K562 (cell line): ENCODE measurements around the gene PLAC1.

Experiments
- EGR1 ChIP-seq: fragments of 450-650 bp; conservative IDR thresholded peaks from 2 replicates; pipeline ENCODE4 v1.6.1; 2017; ENCODE audit warnings: mild to moderate bottlenecking
- HMG20A ChIP-seq: fragments of 450-650 bp; formaldehyde crosslinking; conservative IDR thresholded peaks from 2 replicates; pipeline ENCODE4 v1.4.0; 2020; ENCODE audit warnings: mild to moderate bottlenecking, mixed read lengths
- MEF2A ChIP-seq: IDR thresholded peaks from 2 replicates; pipeline ENCODE4 v1.6.1; 2011; ENCODE audit warnings: low read depth, mild to moderate bottlenecking, low read length, moderate library complexity; ENCODE audit not compliant: control insufficient read depth
- PATZ1 ChIP-seq: fragments of 250-450 bp; sonication (Bioruptor Pico); IDR thresholded peaks from 2 replicates; pipeline ENCODE4 v1.5.0; 2020; ENCODE audit warnings: mild to moderate bottlenecking, borderline replicate concordance
- POLR2A ChIP-seq: fragments of 450-650 bp; conservative IDR thresholded peaks from 2 replicates; pipeline ENCODE4 v1.6.1; 2016
- PPARD ChIP-seq: fragments of 250-450 bp; sonication (Bioruptor Pico); IDR thresholded peaks from 2 replicates; pipeline ENCODE4 v1.8.0; 2022; ENCODE audit warnings: inconsistent platforms, mild to moderate bottlenecking, moderate library complexity
- RUNX1 ChIP-seq: sonication (generic); IDR thresholded peaks from 2 replicates; pipeline ENCODE4 v1.6.1; 2016; ENCODE audit warnings: antibody characterized with exemption, low read depth
- SFPQ ChIP-seq: fragments of 200-400 bp; formaldehyde crosslinking; IDR thresholded peaks from 2 replicates; pipeline ENCODE4 v1.6.1; 2017; ENCODE audit warnings: mild to moderate bottlenecking, low read depth, low read length, moderate library complexity
- SMC3 ChIP-seq: conservative IDR thresholded peaks from 2 replicates; pipeline ENCODE4 v1.6.1; 2011; ENCODE audit warnings: low read depth, low read length, improper control_type of control experiment; ENCODE audit not compliant: insufficient read depth
- ZBTB11 ChIP-seq, 3 experiments: fragments of 200-800 bp in 1 of 3; fragments of 250-450 bp in 1 of 3; fragments of 450-650 bp in 1 of 3; sonication (Bioruptor Pico) in 1 of 3; sonication (Bioruptor generic) in 1 of 3; formaldehyde crosslinking in 1 of 3; IDR thresholded peaks; 2 replicates each; pipeline versions ENCODE4 v1.6.1 to v1.8.0; 2016 to 2022; ENCODE audit warnings: mild to moderate bottlenecking in 2 of 3, missing genetic modification characterization in 2 of 3, missing compliant biosample characterization in 1 of 3, moderate library complexity in 1 of 3
- TF ChIP-seq, protein P1 (sequence below), 3 experiments: IDR thresholded peaks in 2 of 3; conservative IDR thresholded peaks in 1 of 3; 2 replicates each; pipeline ENCODE4 v1.5.1; 2011 to 2012; ENCODE audit warnings: low read length in 3 of 3, mild to moderate bottlenecking in 3 of 3, control low read depth in 2 of 3, improper control_type of control experiment in 1 of 3, inconsistent platforms in 1 of 3, low read depth in 1 of 3, mixed read lengths in 1 of 3, moderate library complexity in 1 of 3; ENCODE audit not compliant: insufficient read depth in 2 of 3

- TF ChIP-seq SMC3 (no peak), PATZ1 (no peak), SFPQ (no peak), ZBTB11 (CRISPR knock-in tag; IDR thresholded peaks at IDR 0.05) (no peak), MEF2A (no peak), POLR2A (no peak), PPARD (CRISPR knock-in tag) (no peak), EGR1 (no peak), RUNX1 (no peak), HMG20A (CRISPR knock-in tag) (no peak)
- TF ChIP-seq, protein P1, sequence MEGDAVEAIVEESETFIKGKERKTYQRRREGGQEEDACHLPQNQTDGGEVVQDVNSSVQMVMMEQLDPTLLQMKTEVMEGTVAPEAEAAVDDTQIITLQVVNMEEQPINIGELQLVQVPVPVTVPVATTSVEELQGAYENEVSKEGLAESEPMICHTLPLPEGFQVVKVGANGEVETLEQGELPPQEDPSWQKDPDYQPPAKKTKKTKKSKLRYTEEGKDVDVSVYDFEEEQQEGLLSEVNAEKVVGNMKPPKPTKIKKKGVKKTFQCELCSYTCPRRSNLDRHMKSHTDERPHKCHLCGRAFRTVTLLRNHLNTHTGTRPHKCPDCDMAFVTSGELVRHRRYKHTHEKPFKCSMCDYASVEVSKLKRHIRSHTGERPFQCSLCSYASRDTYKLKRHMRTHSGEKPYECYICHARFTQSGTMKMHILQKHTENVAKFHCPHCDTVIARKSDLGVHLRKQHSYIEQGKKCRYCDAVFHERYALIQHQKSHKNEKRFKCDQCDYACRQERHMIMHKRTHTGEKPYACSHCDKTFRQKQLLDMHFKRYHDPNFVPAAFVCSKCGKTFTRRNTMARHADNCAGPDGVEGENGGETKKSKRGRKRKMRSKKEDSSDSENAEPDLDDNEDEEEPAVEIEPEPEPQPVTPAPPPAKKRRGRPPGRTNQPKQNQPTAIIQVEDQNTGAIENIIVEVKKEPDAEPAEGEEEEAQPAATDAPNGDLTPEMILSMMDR (IDR thresholded peaks at IDR 0.05 in 2 of 3, conservative IDR thresholded peaks at IDR 0.05 in 1 of 3; ENCODE audit: insufficient read depth in 2 of 3, low read depth in 1 of 3, low read length in 3 of 3): no peak
Measured at GRCh38 chrX:134679221-134679620, 20.9 kb upstream of the PLAC1 start.
